Upper lobe of left lung (tissue), 6 donors: Measurements from ENCODE around the gene MEGF6. TPM values are rescaled to one million over a fixed set of nuclear protein-coding genes. Genes with fewer than 3 reads are reported as not detected.

ENCODE experiments used
- ATAC-seq, 2 donors: fragments of 200-7000 bp; cut with Tn5 transposase; one replicate each; pipeline ENCODE4 v1.9.1; 2022; ENCODE audit warnings: mild to moderate bottlenecking in 2 of 2, moderate library complexity in 2 of 2; ENCODE audit not compliant: low FRiP score in 2 of 2
- DNase-seq, 2 donors: peaks; one replicate each; pipeline ENCODE4 v3.0.0-alpha.2; 2019 to 2020
- H3K27ac ChIP-seq, 4 donors: fragments of 200-600 bp; sonication (generic); one replicate each; pipeline ENCODE4 v1.5.1; 2016 to 2019
- H3K27me3 ChIP-seq, 4 donors: fragments of 200-600 bp; sonication (generic); one replicate each; pipeline ENCODE4 v1.5.1; 2017 to 2019
- H3K36me3 ChIP-seq, 4 donors: fragments of 200-600 bp; sonication (generic); one replicate each; pipeline ENCODE4 v1.5.1; 2016 to 2019
- H3K4me1 ChIP-seq, 4 donors: fragments of 200-600 bp; sonication (generic); one replicate each; pipeline ENCODE4 v1.5.1; 2018 to 2019
- H3K4me3 ChIP-seq, 4 donors: fragments of 200-600 bp; sonication (generic); one replicate each; pipeline ENCODE4 v1.5.1; 2017 to 2019; ENCODE audit warnings: mild to moderate bottlenecking in 2 of 4, moderate library complexity in 1 of 4
- H3K9me3 ChIP-seq, 4 donors: fragments of 200-600 bp; sonication (generic); one replicate each; pipeline ENCODE4 v1.5.1; 2018 to 2019
- EP300 ChIP-seq, 4 donors: sonication (generic); formaldehyde crosslinking; IDR thresholded peaks; one replicate each; pipeline ENCODE4 v1.5.1; 2017; ENCODE audit warnings: antibody characterized with exemption in 4 of 4, control low read depth in 2 of 4
- POLR2A ChIP-seq, 4 donors: fragments of 450-650 bp; IDR thresholded peaks; one replicate each; pipeline ENCODE4 v1.5.1; 2016 to 2017; ENCODE audit warnings: antibody characterized with exemption in 4 of 4, mild to moderate bottlenecking in 2 of 4
- POLR2AphosphoS5 ChIP-seq, 2 donors: sonication (generic); formaldehyde crosslinking; IDR thresholded peaks; one replicate each; pipeline ENCODE4 v1.5.1; 2017; ENCODE audit warnings: antibody characterized with exemption in 2 of 2
- WGBS, 2 donors: methylation state at CpG; one replicate each; pipeline ENCODE4 v1.1.5; 2017 to 2018; 5-methylcytosine and 5-hydroxymethylcytosine counted together
- total RNA-seq, 6 donors: library from RNA; depleted of rRNA in 4 of 6; stranded (reverse); fragments of >200 nt in 4 of 6; gene quantifications; one replicate each; pipeline versions ENCODE4 v1.1.0 to v1.2.1, GENCODE V29; 2016 to 2021
- TF ChIP-seq, protein P1 (sequence below), 6 experiments: fragments of 450-650 bp in 4 of 6; fragments of 200-600 bp in 2 of 6; sonication (generic) in 2 of 6; IDR thresholded peaks; one replicate each; pipeline ENCODE4 v1.5.1; 2016 to 2019; ENCODE audit warnings: antibody characterized with exemption in 6 of 6
- donor health status: DM: no; HTN: no; CAD: no; lungs with moderate emphysema.
- donor health status: DM: no; HTN: yes; CAD: no; lungs with severe emphysema.

Gene MEGF6
- total RNA-seq, 6 donors from 2014 or later: 23.8 to 128 (median 83.5) TPM

DNA sequence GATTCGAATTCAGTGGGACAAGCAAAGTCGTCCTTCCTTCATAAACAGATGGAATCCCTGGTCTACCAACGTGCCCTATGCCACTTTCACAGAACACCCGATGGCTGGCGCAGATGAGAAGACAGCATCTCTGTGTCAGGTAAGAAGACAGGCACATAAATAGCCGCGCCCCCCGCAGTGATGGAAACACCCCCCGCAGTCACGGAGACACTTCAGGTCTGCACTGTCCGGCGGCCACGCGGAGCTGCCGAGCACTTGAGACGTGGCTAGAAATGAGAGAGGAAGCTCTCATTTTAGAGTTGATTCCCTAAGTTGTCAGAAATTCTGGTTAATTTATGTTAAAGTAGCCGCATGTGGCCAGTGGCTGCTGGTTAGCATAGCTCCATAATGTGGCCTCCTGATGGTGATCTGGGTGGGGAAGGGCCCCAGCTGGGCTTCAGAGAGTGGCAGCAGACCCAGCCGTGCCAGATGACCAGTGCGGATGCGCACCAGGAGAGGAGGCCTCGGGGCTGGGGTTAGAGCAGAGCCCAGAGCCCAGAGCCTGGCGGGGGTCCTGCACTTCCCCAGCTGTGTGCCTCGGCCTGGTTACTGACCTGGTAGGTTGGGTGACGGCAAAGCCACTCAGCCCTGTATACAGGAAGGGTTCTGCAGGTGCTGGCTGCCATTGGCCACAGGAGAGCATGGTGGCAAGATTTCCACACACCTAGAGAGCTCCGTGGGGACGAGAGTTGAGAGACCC is 16.4 kb upstream of the MEGF6 start:
- no peak overlapping the region for H3K4me3 ChIP-seq
- 93 to 96% methylated on average over 21 to 26 of the region's 26 CpGs for WGBS, 2 donors
- ATAC-seq (no peak), DNase-seq (no peak)
- peaks cover 19 to 30% (median 25%) of the 10 kb centered on the region in 4 donors for H3K4me1 ChIP-seq
- H3K9me3 ChIP-seq: no peaks in the 10 kb centered on the region
- H3K27ac ChIP-seq: no peak overlapping the region
- TF ChIP-seq POLR2A (IDR thresholded peaks at IDR 0.05) (no peak), POLR2AphosphoS5 (IDR thresholded peaks at IDR 0.05) (no peak), EP300 (IDR thresholded peaks at IDR 0.05) (no peak)
- TF ChIP-seq, protein P1, sequence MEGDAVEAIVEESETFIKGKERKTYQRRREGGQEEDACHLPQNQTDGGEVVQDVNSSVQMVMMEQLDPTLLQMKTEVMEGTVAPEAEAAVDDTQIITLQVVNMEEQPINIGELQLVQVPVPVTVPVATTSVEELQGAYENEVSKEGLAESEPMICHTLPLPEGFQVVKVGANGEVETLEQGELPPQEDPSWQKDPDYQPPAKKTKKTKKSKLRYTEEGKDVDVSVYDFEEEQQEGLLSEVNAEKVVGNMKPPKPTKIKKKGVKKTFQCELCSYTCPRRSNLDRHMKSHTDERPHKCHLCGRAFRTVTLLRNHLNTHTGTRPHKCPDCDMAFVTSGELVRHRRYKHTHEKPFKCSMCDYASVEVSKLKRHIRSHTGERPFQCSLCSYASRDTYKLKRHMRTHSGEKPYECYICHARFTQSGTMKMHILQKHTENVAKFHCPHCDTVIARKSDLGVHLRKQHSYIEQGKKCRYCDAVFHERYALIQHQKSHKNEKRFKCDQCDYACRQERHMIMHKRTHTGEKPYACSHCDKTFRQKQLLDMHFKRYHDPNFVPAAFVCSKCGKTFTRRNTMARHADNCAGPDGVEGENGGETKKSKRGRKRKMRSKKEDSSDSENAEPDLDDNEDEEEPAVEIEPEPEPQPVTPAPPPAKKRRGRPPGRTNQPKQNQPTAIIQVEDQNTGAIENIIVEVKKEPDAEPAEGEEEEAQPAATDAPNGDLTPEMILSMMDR (IDR thresholded peaks at IDR 0.05): no peak
- no peaks in the 10 kb centered on the region for H3K27me3 ChIP-seq
- H3K36me3 ChIP-seq: peaks cover 13 to 55% (median 44%) of the 10 kb centered on the region in 4 donors

DNA sequence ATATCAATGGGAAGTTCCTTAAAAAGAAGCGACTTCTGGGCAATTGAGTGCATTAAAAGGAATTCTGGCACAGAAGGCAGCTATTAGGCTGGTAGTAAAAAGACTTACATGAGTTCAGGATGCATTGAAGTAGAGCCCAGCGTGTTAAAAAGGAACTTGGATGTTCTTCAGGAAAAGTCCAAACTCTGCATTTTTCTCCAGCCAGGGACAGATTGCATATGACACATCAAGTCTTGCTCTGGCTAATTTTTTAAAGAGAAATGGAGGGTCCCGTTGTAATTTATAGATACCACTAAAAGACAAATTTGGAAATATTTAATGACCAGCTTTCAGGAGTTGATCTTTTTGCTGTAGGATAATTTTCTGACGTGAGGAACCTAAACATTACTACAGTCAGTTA is 14.7 kb upstream of the MEGF6 start:
- Histone ChIP-seq H3K27ac (peak overlapping the region in 3 of 4 donors; percentile 86 to 93 (median 88)), H3K27me3 (no peaks in the 10 kb centered on the region), H3K4me1 (peaks cover 20 to 33% (median 25%) of the 10 kb centered on the region in 4 donors), H3K36me3 (peaks cover 7 to 39% (median 34%) of the 10 kb centered on the region in 4 donors), H3K9me3 (no peaks in the 10 kb centered on the region), H3K4me3 (peak overlapping the region in 3 of 4 donors; percentile 89 to 100 (median 95))
- ATAC-seq (no peak), DNase-seq (no peak)
- TF ChIP-seq POLR2A (IDR thresholded peaks at IDR 0.05) (no peak), EP300 (IDR thresholded peaks at IDR 0.05) (no peak), POLR2AphosphoS5 (IDR thresholded peaks at IDR 0.05) (no peak)
- TF ChIP-seq, protein P1 (IDR thresholded peaks at IDR 0.05): no peak
- 78 to 85% methylated on average over 4 of the region's 4 CpGs for WGBS, 2 donors

DNA sequence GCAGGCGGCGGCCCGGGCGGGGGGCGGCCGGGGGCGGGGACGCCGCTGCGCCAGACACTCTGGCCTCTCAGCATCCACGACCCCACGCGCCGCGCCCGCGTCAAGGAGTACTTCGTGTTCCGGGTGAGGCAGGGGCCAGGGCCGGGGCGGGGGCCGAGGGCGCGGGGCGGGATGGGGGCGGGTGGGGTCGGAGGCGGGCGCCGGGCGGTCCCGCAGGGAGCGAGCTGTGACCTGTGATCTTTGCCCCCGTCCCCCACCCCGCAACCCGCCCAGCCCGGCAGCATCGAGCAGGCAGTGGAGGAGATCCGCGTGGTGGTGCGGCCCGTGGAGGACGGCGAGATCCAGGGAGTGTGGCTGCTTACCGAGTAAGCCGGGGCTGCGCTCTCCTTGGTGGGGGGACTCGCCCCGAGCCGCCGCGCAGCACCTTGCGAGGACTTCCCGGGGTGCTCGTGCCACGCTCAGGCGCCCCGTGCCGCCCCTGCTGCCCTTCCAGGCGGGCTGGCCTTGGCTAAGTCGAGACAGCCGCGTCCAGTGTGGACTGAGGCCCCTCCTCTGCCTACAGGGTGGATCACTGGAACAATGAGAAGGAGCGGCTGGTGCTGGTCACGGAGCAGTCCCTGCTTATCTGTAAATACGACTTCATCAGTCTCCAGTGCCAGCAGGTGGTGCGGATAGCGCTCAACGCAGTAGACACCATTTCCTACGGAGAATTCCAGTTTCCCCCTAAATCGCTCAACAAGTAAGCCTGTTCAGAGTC is 14.0 kb upstream of the MEGF6 start:
- Histone ChIP-seq H3K27ac (peak overlapping the region; percentile 81 to 93 (median 87)), H3K36me3 (peaks cover 7 to 32% (median 30%) of the 10 kb centered on the region in 4 donors), H3K27me3 (no peaks in the 10 kb centered on the region), H3K9me3 (no peaks in the 10 kb centered on the region), H3K4me1 (peaks cover 24 to 33% (median 28%) of the 10 kb centered on the region in 4 donors), H3K4me3 (peak overlapping the region; percentile 66 to 100 (median 92))
- ATAC-seq (peak in 1 of 2 donors; percentile 34), DNase-seq (peak in 1 of 2 donors; percentile 88)
- WGBS, 2 donors: 9 to 41% methylated on average over 3 to 22 of the region's 71 CpGs
- TF ChIP-seq, protein P1 (IDR thresholded peaks at IDR 0.05): no peak
- TF ChIP-seq EP300 (IDR thresholded peaks at IDR 0.05) (no peak), POLR2AphosphoS5 (IDR thresholded peaks at IDR 0.05) (peak in 1 of 2 donors; percentile 28), POLR2A (IDR thresholded peaks at IDR 0.05) (no peak)

DNA sequence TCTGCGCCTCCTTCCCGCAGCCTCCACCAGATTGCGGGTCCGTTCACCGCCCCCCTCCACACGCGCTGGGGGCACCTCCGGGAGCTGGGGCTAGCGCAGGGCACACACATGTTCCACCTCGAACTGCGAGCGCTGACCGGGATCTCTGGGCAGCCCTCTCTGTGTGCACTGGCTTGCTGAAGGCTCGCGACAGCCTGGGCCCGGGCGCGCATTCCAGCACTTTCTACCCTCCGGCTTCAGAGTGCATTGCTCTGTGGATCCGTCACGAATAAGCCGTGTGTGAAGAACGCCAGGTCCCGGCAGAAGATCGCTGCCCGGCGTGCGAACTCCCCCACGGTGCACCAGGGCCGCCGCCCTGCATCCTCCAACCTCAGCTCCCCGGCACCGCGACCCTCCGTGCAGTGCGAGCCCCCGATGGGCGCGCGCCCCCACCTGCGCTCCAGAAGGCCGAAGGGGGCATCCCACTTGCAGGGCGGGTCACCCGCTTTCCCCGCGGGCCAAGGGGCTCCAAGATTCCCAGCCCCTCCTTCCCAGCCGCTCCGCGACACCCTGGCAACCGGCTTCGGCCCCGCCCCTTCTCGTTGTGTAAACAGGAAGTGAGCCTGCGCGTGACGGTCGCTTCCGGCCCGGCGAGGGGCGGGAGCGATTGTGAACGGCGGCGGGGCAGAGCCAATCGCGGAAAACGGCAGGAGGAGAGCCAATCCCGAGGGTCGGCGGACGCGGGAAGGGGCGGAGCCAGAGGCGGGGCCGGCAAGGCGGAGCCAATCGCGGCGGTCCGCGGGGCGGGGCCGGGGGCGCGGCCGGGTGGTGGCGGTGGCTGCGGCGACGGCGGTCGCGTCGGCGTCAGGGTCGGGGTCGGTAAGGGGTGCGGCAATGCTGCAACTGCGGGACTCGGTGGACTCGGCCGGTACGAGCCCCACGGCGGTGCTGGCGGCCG is 13.2 kb upstream of the MEGF6 start, which contains the start of gene TPRG1L:
Gene TPRG1L, plus strand, starts transcription at position 816 of the 937 bp plus-strand sequence. Its CDS starts 58 bp downstream, at position 874.
- ATAC-seq (peak; percentile 98 to 99), DNase-seq (peak; percentile 97 to 100)
- peaks cover 7 to 24% (median 22%) of the 10 kb centered on the region in 4 donors for H3K36me3 ChIP-seq
- WGBS, 2 donors: 0 to 2% methylated on average over 35 to 82 of the region's 108 CpGs
- peak within 1 kb of the TSS; percentile 84 to 100 (median 92) for H3K4me3 ChIP-seq
- H3K27me3 ChIP-seq: no peaks in the 10 kb centered on the region
- H3K27ac ChIP-seq: peak within 1 kb of the TSS; percentile 81 to 93 (median 87)
- TF ChIP-seq EP300 (IDR thresholded peaks at IDR 0.05): peak in 1 of 4 donors; percentile 81
- peak in 1 of 4 donors; percentile 78 for TF ChIP-seq POLR2A (IDR thresholded peaks at IDR 0.05)
- peak; percentile 79 to 82 for TF ChIP-seq POLR2AphosphoS5 (IDR thresholded peaks at IDR 0.05)
- TF ChIP-seq, protein P1 (IDR thresholded peaks at IDR 0.05): peak in 3 of 6 experiments; percentile 10 to 24 (median 12)
- H3K4me1 ChIP-seq: peaks cover 24 to 33% (median 26%) of the 10 kb centered on the region in 4 donors
- no peaks in the 10 kb centered on the region for H3K9me3 ChIP-seq
